NT2/D1 (cell line): Measurements from ENCODE around the gene EHHADH.

ENCODE experiments used
- SUZ12 ChIP-seq: IDR thresholded peaks from 2 replicates; pipeline ENCODE4 v1.6.1; 2011; ENCODE audit not compliant: insufficient read length, insufficient read depth; ENCODE audit errors: extremely low read depth
- YY1 ChIP-seq: IDR thresholded peaks from 2 replicates; pipeline ENCODE4 v1.6.1; 2011; ENCODE audit not compliant: insufficient read length, insufficient read depth
- ZNF274 ChIP-seq: IDR thresholded peaks from 2 replicates; pipeline ENCODE4 v1.6.1; 2011; ENCODE audit warnings: mild to moderate bottlenecking, low read depth, low read length

DNA sequence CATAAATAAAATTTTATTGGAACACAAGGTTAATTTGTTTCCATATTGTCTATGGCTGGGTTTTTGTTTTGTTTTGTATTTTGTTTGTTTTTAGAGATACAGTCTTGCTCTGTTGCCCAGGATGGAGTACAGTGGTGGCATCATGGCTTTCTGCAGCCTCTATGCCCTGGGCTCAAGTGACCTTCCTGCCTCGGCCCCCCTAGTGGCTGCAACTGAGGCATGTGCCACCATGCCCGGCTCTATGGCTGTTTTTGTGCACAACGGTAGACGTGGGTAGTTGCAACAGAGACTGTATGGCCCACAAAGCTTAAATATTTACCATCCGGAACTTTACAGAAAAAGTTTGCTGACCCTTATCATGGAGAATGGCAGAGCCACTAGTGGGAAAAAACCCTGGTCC is 54.2 kb downstream of the EHHADH start:
- no peak for TF ChIP-seq YY1
- TF ChIP-seq ZNF274, result no peak
- no peak for TF ChIP-seq SUZ12
